HepG2 (cell line): ENCODE measurements around the gene YY1AP1. TPM values are rescaled to one million over a fixed set of nuclear protein-coding genes. Genes with fewer than 3 reads are reported as not detected.
A peak's percentile ranks its signal among the peaks of the same experiment; 100 is the strongest.

Experiments used
- ATAC-seq: fragments of 200-7000 bp; cut with Tn5 transposase; 3 replicates; pipeline ENCODE4 v1.9.1; 2020; ENCODE audit warnings: mild to moderate bottlenecking, moderate library complexity
- BruUV-seq: library from RNA; stranded (reverse); fragments of 400-500 nt; replicated peaks from 2 replicates; lab custom pipeline; 2021; lab: Mats Ljungman, UMichigan
- CTCF ChIA-PET: fragments of 300-600 bp; formaldehyde crosslinking; extraction: SDS; loops from one replicate; lab custom pipeline; 2021; ENCODE audit warnings: low total read pairs, inconsistent platforms, low intra/inter-chr PET ratio; lab: Yijun Ruan, JAX
- POLR2A ChIA-PET: fragments of 350-600 bp; sonication (Branson Sonifier 250); formaldehyde crosslinking; loops from one replicate; lab custom pipeline; 2020; ENCODE audit warnings: antibody characterized with exemption, inconsistent platforms; lab: Yijun Ruan, JAX
- DNase-seq: peaks from one replicate; pipeline ENCODE4 v3.0.0-alpha.2; 2015; ENCODE audit warnings: low spot score
- FAIRE-seq: peaks from 3 replicates; lab custom pipeline; 2011; peaks lifted over from hg19 to GRCh38; lab: Jason Lieb, UNC
- H2AFZ ChIP-seq: one replicate; pipeline ENCODE4 v1.6.1; 2011; ENCODE audit warnings: low read length, inconsistent platforms
- H3K27ac ChIP-seq: fragments of 300-600 bp; 3 replicates; pipeline ENCODE4 v1.8.0; 2011; ENCODE audit warnings: mixed run types, mild to moderate bottlenecking, mixed read lengths, low read length, inconsistent platforms; ENCODE audit not compliant: insufficient read depth; ENCODE audit errors: extremely low read length
- H3K27me3 ChIP-seq, 2 experiments: fragments of 200-600 bp in 1 of 2; 2 replicates in 1 of 2; 3 replicates in 1 of 2; pipeline versions ENCODE4 v1.6.0 to v1.8.0; 2011; ENCODE audit warnings: low read length in 2 of 2, mild to moderate bottlenecking in 2 of 2, moderate library complexity in 2 of 2, inconsistent platforms in 1 of 2; ENCODE audit not compliant: insufficient read depth in 2 of 2, control insufficient read depth in 1 of 2
- H3K36me3 ChIP-seq, 2 experiments: fragments of 200-600 bp in 1 of 2; replicated peaks in 1 of 2; 2 replicates in 1 of 2; 3 replicates in 1 of 2; pipeline versions ENCODE4 v1.5.1 to v1.8.0; 2011; ENCODE audit warnings: low read length in 2 of 2, inconsistent platforms in 1 of 2; ENCODE audit not compliant: insufficient read depth in 2 of 2, control insufficient read depth in 1 of 2
- H3K4me1 ChIP-seq: 2 replicates; pipeline ENCODE4 v1.5.1; 2012; ENCODE audit warnings: low read length, inconsistent platforms; ENCODE audit not compliant: insufficient read depth
- H3K4me2 ChIP-seq: 2 replicates; pipeline ENCODE4 v1.6.0; 2011; ENCODE audit warnings: low read depth, low read length, inconsistent platforms
- H3K4me3 ChIP-seq, 3 experiments: fragments of 200-600 bp in 1 of 3; sonication (generic), shearing (Covaris generic) in 1 of 3; replicated peaks in 1 of 3; 2 replicates each; pipeline ENCODE4 v1.5.1; 2011 to 2016; ENCODE audit warnings: low read length in 3 of 3, inconsistent platforms in 2 of 3, low read depth in 2 of 3, mild to moderate bottlenecking in 2 of 3, control low read depth in 1 of 3, mixed read lengths in 1 of 3; ENCODE audit not compliant: insufficient read depth in 1 of 3
- H3K79me2 ChIP-seq: one replicate; pipeline ENCODE4 v1.6.1; 2011; ENCODE audit warnings: low read length, inconsistent platforms; ENCODE audit not compliant: insufficient read depth
- H3K9ac ChIP-seq: 2 replicates; pipeline ENCODE4 v1.6.0; 2011; ENCODE audit warnings: mild to moderate bottlenecking, low read depth, low read length, inconsistent platforms; ENCODE audit not compliant: insufficient read depth
- H3K9me3 ChIP-seq: 2 replicates; pipeline ENCODE4 v1.5.1; 2012; ENCODE audit warnings: mild to moderate bottlenecking, low read length
- H4K20me1 ChIP-seq: 2 replicates; pipeline ENCODE4 v1.6.0; 2011; ENCODE audit warnings: inconsistent platforms, mild to moderate bottlenecking, low read length, moderate library complexity; ENCODE audit not compliant: insufficient read depth
- DDIT3 ChIP-seq: sonication (generic); formaldehyde crosslinking; IDR thresholded peaks from 2 replicates; pipeline ENCODE4 v1.4.0; 2020; ENCODE audit warnings: mild to moderate bottlenecking, missing genetic modification reagents
- DNMT3B ChIP-seq: conservative IDR thresholded peaks from 2 replicates; pipeline ENCODE4 v1.6.1; 2016; ENCODE audit warnings: missing biosample characterization, control low read depth
- RFXANK ChIP-seq: IDR thresholded peaks from 2 replicates; pipeline ENCODE4 v1.6.1; 2016
- SIX4 ChIP-seq: sonication (generic); formaldehyde crosslinking; IDR thresholded peaks from 2 replicates; pipeline ENCODE4 v1.4.0; 2020; ENCODE audit warnings: missing genetic modification reagents
- TOPORS ChIP-seq: sonication (generic); formaldehyde crosslinking; IDR thresholded peaks from 2 replicates; pipeline ENCODE4 v1.8.0; 2023; ENCODE audit warnings: mild to moderate bottlenecking, missing genetic modification reagents
- ZNF124 ChIP-seq: sonication (generic); formaldehyde crosslinking; IDR thresholded peaks from 2 replicates; pipeline ENCODE4 v1.4.0; 2020; ENCODE audit warnings: missing genetic modification reagents
- ZNF350 ChIP-seq: sonication (generic); formaldehyde crosslinking; IDR thresholded peaks from 2 replicates; pipeline ENCODE4 v1.4.0; 2020; ENCODE audit warnings: mild to moderate bottlenecking, low read depth, missing genetic modification reagents, borderline replicate concordance
- ZNF574 ChIP-seq: sonication (generic); formaldehyde crosslinking; IDR thresholded peaks from 2 replicates; pipeline ENCODE4 v1.4.0; 2020; ENCODE audit warnings: missing genetic modification reagents
- ZNF709 ChIP-seq: sonication (generic); formaldehyde crosslinking; IDR thresholded peaks from 2 replicates; pipeline ENCODE4 v1.5.0; 2020; ENCODE audit warnings: mild to moderate bottlenecking, missing genetic modification reagents
- ZNF766 ChIP-seq: sonication (generic); formaldehyde crosslinking; IDR thresholded peaks from 2 replicates; pipeline ENCODE4 v1.5.0; 2020; ENCODE audit warnings: missing genetic modification reagents, borderline replicate concordance
- in situ Hi-C: cut with HindIII; loops from 2 replicates; pipeline ENCODE4 v1.10.0; 2017; ENCODE audit warnings: low pct_unique_long_range_greater_than_20kb; ENCODE audit not compliant: extremely low pct_ligation_motif_present
- intact Hi-C: fragments of 100-400 bp; cut with micrococcal nuclease; formaldehyde crosslinking; loops from one replicate; pipeline ENCODE4 v1.10.0; 2022; ENCODE audit not compliant: unreplicated experiment
- polyA plus RNA-seq, 8 experiments: library from polyadenylated mRNA; depleted of rRNA in 3 of 8; stranded (reverse) in 7 of 8; unstranded in 1 of 8; fragments of >200 nt; fragmentation: Illumina TruSeq in 4 of 8; extraction: Trizol in 4 of 8; gene quantifications; 2 replicates each; pipeline versions ENCODE4 v1.2.1 to v1.2.3, GENCODE V29; 2011 to 2016; ENCODE audit warnings: low read depth in 4 of 8, missing spikeins in 1 of 8, mixed read lengths in 1 of 8; ENCODE audit not compliant: insufficient read depth in 1 of 8
- total RNA-seq, 5 experiments: library from RNA; depleted of rRNA; stranded (reverse); fragments of >200 nt; fragmentation: Illumina TruSeq; extraction: Trizol; gene quantifications; 2 replicates each; pipeline ENCODE4 v1.2.3, GENCODE V29; 2016; ENCODE audit warnings: low read depth in 1 of 5
- TF ChIP-seq, protein P1 (sequence below): IDR thresholded peaks from 2 replicates; pipeline ENCODE4 v1.6.1; 2016; ENCODE audit warnings: mild to moderate bottlenecking, missing biosample characterization, missing genetic modification reagents

The YY1AP1 gene
- total and polyA plus RNA-seq, 2 of the 13 experiments (the other 11 are each of a cell fraction or from before 2014, with no cell fraction given) = 28.5 to 69.4 TPM

GRCh38 chr1:155640367-155640766, 48.2 kb downstream of the YY1AP1 start:
- Histone ChIP-seq H2AFZ (peak overlapping the region; percentile 29), H3K4me2 (peak overlapping the region; percentile 35; the same call in 1 of the 2 replicates), H3K4me1 (peaks cover 63% of the 10 kb centered on the region), H3K9me3 (peaks cover 29% of the 10 kb centered on the region), H3K9ac (no peak overlapping the region), H3K27ac (no peak overlapping the region), H3K36me3 (no peaks in the 10 kb centered on the region), H3K4me3 (no peak overlapping the region), H3K27me3 (no peaks in the 10 kb centered on the region), H3K79me2 (no peaks in the 10 kb centered on the region), H4K20me1 (no peaks in the 10 kb centered on the region)
- FAIRE-seq (no peak), ATAC-seq (no peak), DNase-seq (no peak)
- intact Hi-C loops = no loop called here
- BruUV-seq = no TSS peak
- ChIA-PET POLR2A (no interaction called here), CTCF (no interaction called here)
- in situ Hi-C loops = no loop called here
- TF ChIP-seq DDIT3 (CRISPR knock-in tag) (no peak), TOPORS (CRISPR knock-in tag) (no peak), ZNF766 (CRISPR knock-in tag) (no peak), ZNF709 (CRISPR knock-in tag) (no peak), ZNF574 (CRISPR knock-in tag) (no peak), ZNF124 (CRISPR knock-in tag) (no peak), RFXANK (CRISPR knock-in tag) (no peak), DNMT3B (CRISPR knock-in tag) (no peak), ZNF350 (CRISPR knock-in tag) (no peak), SIX4 (CRISPR knock-in tag) (no peak)
- TF ChIP-seq, protein P1, sequence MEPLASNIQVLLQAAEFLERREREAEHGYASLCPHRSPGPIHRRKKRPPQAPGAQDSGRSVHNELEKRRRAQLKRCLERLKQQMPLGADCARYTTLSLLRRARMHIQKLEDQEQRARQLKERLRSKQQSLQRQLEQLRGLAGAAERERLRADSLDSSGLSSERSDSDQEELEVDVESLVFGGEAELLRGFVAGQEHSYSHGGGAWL (CRISPR knock-in tag) = no peak
